GM04503 (cell line): ENCODE measurements around the gene DUSP2.

ENCODE experiments used
- DNase-seq: peaks from one replicate; pipeline ENCODE4 v3.0.0-alpha.2; 2012; ENCODE audit warnings: low read depth

Gene DUSP2

DNA sequence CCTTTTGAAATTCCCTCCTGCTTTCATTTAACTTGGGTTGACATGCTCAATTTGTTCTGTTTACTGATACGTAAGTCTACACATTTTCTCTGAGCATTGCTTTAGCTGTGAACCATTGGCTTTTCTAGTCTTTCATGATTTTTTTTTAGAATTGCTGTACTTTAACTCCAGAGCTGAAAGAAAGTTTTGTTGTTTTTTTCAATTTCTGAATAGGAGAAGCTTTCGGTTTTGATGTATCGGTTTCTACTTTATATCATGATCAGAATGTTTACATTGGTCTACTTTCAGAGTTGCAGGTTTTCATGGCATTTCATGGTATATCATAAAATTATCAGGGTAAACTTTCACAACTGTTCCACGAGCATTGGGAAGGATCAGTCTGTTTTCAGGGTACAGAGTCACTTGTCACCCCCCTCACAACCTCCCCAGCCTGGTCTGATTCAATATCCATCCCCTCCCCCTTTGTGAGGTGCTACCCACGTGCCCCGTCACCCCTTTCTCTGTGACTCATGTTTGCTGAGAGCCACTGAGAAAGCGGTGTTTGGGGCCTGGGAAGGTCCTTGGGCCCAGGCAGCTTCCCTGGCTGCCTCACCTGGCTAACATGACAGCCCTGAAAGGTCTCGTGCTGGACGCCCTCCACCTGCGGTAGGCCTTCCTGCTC is 14.0 kb downstream of the DUSP2 start:
- DNase-seq, result no peak

DNA sequence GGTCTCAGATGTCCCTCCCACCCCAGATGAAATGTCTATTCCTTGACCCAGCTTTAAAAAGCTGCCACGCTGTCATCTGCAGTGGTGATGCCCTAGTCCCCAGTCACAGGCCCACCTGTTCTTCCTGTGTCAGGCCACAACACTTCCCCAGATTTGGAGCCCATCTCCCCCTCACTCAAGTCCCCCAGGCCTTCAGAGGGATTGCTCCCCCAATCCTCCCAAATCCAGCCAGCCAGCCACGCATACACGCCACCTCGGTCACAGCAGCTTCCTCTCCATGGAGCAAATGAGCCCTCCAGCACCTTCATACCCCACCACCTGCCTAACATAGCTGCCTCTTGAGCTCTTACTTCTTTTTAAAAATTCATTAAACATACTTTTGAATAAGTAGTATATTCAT is 14.8 kb downstream of the DUSP2 start:
- no peak for DNase-seq

DNA sequence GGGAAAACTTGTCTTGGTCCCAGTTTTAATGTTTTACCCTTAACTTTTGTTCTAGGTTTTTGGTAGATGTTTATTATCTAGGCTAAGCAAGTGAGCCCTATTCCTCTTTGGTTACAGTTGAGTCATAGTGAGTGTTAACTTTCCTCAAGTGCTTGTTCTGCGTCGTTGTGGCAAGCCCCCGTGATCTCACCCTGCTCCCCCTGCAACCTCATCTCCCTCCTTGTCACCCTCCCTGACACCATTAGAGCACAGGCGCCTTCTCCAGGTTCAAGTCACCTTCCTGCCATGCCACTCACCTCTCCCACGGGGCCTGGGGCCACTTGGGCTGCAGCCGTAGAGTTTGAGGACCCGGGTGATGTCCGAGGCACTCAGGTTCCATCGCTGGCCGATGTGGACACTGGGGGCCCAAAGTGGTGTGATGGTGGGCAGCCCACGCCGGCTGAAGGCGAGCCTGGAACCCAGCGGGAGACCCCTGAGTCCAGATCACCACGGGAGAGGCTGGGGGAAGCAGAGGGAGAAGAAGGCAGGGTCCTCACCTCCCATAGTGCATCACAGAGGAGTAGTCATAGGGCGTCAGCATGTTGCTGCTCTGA is 15.6 kb downstream of the DUSP2 start:
- no peak for DNase-seq

GRCh38 chr2:96128456-96128855 is 16.8 kb downstream of the DUSP2 start:
- DNase-seq, result no peak

DNA sequence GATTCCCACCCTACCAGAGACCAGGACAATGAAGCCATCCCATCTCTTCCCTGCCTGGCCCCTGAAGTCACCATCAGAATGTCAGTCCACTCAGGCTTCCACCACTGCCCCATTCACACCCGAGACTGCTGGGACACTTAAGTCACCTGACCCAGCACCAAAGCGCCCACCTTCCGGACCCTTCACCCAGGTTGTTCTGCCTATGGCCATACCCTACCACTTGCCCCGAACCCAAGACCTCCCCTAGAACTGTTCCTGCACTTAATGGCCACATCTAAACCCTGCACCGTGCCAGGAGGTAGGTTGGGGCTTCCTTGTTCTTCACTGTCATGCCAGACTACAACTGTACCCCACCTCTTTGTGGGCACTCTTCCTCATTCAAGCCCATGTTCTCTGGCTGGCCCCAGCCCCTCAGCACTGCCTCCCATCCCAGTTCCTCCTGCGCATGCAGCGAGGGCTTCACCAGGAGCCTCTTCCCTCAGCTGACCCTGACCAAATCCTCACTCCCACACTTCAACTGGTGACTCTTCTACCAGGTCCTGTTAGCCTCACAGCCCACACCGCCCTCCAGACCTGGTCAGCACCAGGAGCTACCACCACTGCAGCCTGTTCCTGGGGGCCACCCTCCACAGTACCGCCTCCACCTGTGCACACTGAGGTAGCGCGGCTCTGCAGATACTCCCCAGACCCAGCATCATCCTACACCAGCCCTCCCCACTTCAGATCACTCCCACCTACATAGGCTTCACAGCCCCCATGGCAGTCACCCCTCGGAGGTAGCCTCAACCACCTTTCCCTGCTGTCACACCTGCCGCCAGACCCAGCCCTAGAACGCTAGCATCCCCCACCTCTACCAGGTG is 20.6 kb downstream of the DUSP2 start:
- no peak for DNase-seq

DNA sequence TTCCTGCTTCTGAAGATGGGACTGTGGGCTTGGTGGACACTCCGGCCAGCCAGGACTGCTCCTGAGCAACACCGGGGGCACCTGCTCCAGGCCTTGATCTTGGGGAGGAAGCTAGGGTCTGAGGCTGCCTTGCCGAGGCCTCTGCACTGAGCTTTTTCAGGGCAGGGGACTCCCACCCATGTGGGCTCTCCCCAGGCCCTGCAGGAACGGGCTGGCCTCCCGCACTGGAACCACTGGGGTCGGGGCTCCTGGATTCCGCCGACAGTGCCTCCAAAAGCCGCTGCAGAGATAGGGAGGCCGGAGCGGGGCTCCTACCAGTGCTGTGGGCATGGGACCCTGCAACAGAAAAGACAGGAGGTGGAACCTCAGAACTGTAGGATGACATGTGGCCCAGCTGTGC is 21.3 kb downstream of the DUSP2 start:
- DNase-seq, result no peak

- no peak for DNase-seq
These were observed 21.9 kb downstream of the DUSP2 start for GRCh38 chr2:96123290-96123689.

DNA sequence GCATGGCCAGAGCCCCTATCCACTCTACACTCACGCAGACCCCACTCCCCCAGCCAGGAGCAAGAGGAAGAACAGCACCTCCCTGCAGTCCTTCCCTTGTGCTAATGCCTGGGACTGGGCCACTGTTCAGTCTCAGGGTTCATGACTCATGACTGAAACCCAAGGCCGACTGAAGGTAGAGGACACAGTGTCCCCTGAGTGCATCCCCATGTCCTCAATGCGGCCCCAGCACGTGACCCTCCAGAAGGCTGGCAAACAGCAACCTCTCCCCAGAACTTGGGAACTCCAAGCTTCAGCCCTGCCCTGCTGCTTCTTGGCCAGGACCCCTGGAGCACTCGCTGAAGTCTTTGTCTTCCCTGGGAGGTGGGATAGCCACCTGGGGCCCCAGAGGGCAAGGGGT is 22.8 kb downstream of the DUSP2 start:
- no peak for DNase-seq

- no peak for DNase-seq
These were observed 23.8 kb downstream of the DUSP2 start for GRCh38 chr2:96121414-96121813.

- DNase-seq, result no peak
These were observed 24.2 kb downstream of the DUSP2 start for GRCh38 chr2:96120991-96121390.

- DNase-seq, result no peak
These were observed 25.0 kb downstream of the DUSP2 start for GRCh38 chr2:96120091-96120720.

DNA sequence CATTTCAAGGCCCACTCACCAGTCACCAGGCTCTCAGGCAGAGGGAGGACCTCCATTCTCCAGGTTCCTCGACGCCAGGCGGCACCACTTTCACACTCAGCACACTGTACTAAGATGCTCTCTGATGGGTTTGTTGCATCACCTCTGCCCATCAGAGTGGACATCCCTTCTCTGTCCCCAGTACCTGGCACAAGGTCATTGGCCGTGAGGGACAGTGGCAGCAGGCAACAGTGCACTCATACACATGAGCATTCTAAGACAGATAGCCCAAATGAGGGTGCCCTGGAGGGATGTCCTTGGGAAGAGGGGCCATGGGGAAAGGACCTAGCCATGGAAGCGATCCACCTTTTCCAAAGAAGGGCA is 25.9 kb downstream of the DUSP2 start:
- DNase-seq, result no peak

GRCh38 chr2:96118698-96119388 is 26.4 kb downstream of the DUSP2 start:
- DNase-seq, result no peak

- no peak for DNase-seq
These were observed 27.3 kb downstream of the DUSP2 start for GRCh38 chr2:96117701-96118588.

DNA sequence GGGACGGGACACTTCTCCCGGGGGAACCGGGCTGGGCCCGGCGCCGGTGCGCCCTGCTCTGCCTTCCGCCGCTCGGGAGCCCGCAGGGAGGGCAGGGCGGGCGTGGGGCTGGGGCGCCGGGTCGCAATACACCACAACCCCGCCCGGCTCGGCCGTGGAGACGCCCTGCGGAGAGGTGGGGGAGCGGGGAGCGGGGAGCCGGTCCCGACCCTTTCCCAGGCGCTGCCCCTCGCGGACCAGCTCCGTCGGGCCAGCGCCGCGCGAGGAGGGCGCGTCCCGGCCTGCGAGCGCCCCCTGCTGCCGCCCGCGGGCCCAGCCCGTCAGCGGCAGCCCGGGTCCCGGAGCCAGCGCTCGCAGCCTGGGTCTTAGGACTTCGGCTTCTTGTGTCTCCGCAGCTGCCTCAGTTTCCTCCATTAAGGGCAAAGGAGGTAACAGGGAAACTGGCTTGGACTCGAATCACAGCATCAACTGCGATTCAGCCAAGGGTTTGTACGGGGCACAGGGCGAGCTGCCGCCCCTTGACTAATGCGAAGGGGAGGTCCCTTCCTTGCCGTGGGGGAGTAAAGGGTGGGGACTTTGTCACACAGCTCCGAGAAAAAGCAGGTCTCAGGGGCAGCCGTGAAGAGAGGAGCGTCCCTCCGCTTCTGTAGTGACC is 28.2 kb downstream of the DUSP2 start:
- DNase-seq, result no peak

DNA sequence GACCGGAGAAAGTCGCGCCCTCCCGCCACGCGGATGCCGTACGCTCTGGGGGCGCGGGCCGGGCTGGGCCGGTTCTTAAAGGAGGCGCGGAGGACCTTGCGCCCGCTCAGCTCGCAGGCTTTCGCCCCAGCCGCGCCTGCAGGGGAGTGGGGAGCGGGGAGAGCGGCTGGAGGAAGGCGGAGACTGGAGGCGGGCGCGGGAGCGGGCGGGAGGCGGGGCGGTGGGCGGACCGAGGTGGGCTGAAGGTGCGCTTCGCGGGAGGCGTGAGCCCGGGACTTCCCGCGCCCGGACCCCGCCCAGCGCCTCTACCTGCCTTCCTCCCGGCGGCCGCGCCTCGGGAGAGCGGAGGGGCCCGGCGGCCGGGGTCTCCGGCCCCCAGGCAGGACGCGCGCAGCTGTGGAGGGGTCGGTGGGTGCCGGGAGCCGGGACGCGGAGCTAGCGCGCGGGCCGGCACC is 28.8 kb downstream of the DUSP2 start, which contains the start of gene ADRA2B:
TSS of gene ADRA2B (minus strand) at position 148 of the 455 bp plus-strand sequence. CDS start 422 bp downstream, outside the sequence.
- DNase-seq, result no peak

DNA sequence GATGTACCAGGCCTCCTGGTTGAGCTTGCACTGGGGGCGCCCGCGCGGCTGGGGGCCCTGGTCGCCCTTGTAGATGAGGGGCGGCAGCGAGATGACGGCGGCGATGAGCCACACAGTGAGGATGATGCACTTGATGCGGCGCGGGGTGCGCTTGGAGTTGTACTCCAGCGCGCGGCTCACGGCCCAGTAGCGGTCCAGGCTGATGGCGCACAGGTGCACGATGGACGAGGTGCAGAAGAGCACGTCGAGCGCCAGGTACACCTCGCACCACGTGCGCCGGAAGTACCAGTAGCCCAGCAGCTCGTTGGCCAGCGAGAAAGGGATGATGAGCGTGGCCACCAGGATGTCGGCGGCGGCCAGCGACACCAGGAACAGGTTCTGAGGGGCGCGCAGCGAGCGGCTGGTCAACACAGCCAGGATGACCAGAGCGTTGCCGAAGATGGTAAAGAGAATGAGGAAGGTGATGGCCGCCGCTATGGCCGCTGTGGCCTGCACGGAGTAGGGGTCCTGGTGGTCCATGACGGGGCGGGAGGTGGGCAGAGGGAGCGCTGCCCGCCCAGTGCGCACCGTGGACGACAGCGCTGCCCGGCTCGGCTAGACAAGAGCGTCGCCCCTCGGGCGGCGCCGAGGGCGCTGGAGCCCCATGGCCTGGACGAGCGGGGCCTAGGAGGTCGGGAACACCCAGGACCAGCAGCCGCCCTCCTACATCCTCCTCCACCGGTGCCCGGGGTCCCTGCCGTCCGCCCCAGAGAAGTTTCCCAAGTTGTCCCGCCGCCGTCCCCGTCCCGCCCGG is 29.4 kb downstream of the DUSP2 start:
- DNase-seq, result no peak

DNA sequence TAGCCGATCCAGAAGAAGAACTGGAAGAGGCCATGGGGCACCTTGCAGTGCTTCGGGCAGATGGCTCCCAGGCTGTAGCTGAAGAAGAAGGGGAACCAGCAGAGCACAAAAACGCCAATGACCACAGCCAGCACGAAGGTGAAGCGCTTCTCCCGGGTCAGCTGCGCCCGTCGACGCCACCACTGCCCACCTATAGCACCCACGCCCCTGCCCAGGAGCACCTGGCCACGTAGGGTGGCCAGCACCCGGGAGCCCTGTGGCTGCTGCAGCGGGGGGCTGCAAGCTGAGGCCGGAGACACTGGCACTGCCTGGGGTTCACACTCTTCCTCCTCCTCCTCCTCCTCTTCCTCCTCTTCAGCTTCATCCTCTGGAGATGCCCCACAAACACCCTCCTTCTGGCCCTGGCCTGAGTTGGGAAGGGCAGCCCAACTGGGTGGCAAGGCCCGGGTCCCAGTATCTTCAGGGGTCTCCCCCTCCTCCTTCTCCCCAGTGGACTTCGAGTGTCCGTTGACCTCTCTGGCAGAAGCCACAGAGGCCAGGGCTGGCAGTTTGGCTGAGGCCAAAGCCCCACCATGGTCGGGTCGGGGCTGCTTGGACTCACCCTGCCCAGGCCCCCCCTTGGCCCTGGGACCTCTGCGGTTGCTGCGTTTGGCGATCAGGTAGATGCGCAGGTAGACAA is 30.2 kb downstream of the DUSP2 start:
- no peak for DNase-seq

DNA sequence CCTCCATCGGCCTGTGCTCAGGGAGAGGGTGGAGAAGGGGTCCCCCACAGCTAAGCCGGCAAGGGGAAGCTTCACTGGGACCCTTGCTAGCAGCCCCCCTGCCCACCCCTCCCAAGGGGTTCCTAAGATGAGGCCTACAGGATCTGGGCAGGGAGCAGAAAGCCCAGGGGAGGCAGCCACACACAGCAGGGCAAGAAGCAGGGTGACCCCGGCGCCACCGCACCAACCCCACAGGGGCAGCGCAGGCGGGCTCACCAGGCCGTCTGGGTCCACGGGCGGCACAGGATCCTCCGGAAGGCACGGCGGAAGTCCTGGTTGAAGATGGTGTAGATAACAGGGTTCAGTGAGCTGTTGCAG is 30.7 kb downstream of the DUSP2 start:
- no peak for DNase-seq
